ENCODE results near the gene ENOX1.

DNA sequence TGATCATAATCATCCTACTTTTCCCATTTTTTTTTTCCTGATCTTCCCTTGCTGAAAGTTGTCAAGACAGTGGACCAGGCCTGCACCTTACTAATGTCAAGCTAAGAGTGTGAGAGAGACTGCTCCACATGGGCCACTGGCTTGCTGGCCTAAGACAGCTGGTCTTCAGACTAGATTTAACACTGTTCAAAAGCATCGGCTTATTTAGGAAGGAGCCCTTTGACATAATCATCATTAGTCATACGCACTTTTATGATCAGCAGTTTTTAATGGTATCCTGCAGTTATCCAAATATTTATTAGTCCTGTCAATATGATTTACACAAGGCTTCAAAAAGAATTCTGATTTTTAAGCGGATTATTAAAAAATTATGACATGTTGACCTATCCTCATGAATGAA is 492.8 kb downstream of the ENOX1 start:
- TF ChIP-seq, protein P1, sequence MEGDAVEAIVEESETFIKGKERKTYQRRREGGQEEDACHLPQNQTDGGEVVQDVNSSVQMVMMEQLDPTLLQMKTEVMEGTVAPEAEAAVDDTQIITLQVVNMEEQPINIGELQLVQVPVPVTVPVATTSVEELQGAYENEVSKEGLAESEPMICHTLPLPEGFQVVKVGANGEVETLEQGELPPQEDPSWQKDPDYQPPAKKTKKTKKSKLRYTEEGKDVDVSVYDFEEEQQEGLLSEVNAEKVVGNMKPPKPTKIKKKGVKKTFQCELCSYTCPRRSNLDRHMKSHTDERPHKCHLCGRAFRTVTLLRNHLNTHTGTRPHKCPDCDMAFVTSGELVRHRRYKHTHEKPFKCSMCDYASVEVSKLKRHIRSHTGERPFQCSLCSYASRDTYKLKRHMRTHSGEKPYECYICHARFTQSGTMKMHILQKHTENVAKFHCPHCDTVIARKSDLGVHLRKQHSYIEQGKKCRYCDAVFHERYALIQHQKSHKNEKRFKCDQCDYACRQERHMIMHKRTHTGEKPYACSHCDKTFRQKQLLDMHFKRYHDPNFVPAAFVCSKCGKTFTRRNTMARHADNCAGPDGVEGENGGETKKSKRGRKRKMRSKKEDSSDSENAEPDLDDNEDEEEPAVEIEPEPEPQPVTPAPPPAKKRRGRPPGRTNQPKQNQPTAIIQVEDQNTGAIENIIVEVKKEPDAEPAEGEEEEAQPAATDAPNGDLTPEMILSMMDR (CRISPR knock-in tag; IDR thresholded peaks at IDR 0.05): no peak
- TF ChIP-seq CHCHD3 (CRISPR knock-in tag; IDR thresholded peaks at IDR 0.05) (no peak), ZBTB3 (CRISPR knock-in tag; IDR thresholded peaks at IDR 0.05; ENCODE audit: borderline replicate concordance, low read depth) (no peak), SMC3 (IDR thresholded peaks at IDR 0.05; ENCODE audit: low read length) (no peak), MBD4 (IDR thresholded peaks at IDR 0.05; ENCODE audit: borderline replicate concordance, low read length) (no peak), RARG (CRISPR knock-in tag; IDR thresholded peaks at IDR 0.05; ENCODE audit: low read depth) (no peak), EP300 (IDR thresholded peaks at IDR 0.05; ENCODE audit: low read depth in 2 of 2, low read length in 2 of 2) (no peak), EP300 (CRISPR knock-in tag; IDR thresholded peaks at IDR 0.05; ENCODE audit: borderline replicate concordance) (no peak), RXRA (CRISPR knock-in tag; IDR thresholded peaks at IDR 0.05) (no peak), ZZZ3 (CRISPR knock-in tag; IDR thresholded peaks at IDR 0.05; ENCODE audit: borderline replicate concordance) (no peak), ZBTB7A (CRISPR knock-in tag; IDR thresholded peaks at IDR 0.05) (no peak)
- TF ChIP-seq, protein P2, sequence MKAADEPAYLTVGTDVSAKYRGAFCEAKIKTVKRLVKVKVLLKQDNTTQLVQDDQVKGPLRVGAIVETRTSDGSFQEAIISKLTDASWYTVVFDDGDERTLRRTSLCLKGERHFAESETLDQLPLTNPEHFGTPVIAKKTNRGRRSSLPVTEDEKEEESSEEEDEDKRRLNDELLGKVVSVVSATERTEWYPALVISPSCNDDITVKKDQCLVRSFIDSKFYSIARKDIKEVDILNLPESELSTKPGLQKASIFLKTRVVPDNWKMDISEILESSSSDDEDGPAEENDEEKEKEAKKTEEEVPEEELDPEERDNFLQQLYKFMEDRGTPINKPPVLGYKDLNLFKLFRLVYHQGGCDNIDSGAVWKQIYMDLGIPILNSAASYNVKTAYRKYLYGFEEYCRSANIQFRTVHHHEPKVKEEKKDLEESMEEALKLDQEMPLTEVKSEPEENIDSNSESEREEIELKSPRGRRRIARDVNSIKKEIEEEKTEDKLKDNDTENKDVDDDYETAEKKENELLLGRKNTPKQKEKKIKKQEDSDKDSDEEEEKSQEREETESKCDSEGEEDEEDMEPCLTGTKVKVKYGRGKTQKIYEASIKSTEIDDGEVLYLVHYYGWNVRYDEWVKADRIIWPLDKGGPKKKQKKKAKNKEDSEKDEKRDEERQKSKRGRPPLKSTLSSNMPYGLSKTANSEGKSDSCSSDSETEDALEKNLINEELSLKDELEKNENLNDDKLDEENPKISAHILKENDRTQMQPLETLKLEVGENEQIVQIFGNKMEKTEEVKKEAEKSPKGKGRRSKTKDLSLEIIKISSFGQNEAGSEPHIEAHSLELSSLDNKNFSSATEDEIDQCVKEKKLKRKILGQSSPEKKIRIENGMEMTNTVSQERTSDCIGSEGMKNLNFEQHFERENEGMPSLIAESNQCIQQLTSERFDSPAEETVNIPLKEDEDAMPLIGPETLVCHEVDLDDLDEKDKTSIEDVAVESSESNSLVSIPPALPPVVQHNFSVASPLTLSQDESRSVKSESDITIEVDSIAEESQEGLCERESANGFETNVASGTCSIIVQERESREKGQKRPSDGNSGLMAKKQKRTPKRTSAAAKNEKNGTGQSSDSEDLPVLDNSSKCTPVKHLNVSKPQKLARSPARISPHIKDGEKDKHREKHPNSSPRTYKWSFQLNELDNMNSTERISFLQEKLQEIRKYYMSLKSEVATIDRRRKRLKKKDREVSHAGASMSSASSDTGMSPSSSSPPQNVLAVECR (CRISPR knock-in tag; IDR thresholded peaks at IDR 0.05; ENCODE audit: borderline replicate concordance): no peak

Data from HepG2 (cell line).